Cardiac septum (tissue), 1 donor: ENCODE measurements around the gene CDK17. TPM values are rescaled to one million over a fixed set of nuclear protein-coding genes. Genes with fewer than 3 reads are reported as not detected.
"Not testable (repeated sequence)": the region's sequence is repeated elsewhere in the genome, so short reads cannot be mapped to it uniquely, and the experiment has no call there.

Experiments used
- DNase-seq: peaks from one replicate; pipeline ENCODE4 v3.0.0-alpha.2; 2020; ENCODE audit warnings: low spot score
- intact Hi-C: fragments of 100-400 bp; cut with DNase I; formaldehyde crosslinking; loops from one replicate; pipeline ENCODE4 v1.14.0; 2022
- total RNA-seq: library from RNA; stranded (reverse); fragmentation: NEBNext Ultra II Directional; extraction: Animal tissue kit (Norgen Biotek cat#: 25700); gene quantifications from one replicate; pipeline ENCODE4 v1.2.1, GENCODE V29; 2021
- donor health status: DM: no; HTN: no; CAD: no.

Gene CDK17
- total RNA-seq, 1 donor from 2014 or later, result 22.9 TPM

DNA sequence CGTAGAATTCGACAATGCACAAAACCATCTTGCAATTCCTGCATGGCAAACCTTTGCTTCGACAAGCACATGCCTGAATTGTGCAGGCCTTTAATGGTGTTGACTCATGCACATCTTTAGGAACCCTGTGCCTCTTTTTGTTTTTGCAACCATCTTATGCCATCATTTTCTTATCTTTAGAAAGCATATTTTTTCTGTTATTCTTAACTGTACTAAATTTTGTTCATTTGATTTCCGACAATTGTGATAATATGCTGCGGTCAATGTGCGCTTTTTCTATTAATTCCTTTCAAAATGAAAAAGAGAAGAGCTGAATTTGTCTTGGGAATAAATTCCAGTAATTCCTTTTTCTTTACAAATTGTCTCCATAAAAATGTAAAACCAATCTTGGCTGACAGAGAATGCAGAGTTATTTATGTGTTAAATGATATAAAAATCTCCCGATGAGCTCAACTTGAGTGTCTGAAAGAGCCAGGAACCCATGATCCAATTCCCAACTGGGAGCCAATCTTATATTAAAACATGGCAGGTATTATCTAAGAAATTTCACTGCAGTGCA is 20.1 kb upstream of the CDK17 start:
- intact Hi-C loops, result no loop called here
- no peak for DNase-seq

DNA sequence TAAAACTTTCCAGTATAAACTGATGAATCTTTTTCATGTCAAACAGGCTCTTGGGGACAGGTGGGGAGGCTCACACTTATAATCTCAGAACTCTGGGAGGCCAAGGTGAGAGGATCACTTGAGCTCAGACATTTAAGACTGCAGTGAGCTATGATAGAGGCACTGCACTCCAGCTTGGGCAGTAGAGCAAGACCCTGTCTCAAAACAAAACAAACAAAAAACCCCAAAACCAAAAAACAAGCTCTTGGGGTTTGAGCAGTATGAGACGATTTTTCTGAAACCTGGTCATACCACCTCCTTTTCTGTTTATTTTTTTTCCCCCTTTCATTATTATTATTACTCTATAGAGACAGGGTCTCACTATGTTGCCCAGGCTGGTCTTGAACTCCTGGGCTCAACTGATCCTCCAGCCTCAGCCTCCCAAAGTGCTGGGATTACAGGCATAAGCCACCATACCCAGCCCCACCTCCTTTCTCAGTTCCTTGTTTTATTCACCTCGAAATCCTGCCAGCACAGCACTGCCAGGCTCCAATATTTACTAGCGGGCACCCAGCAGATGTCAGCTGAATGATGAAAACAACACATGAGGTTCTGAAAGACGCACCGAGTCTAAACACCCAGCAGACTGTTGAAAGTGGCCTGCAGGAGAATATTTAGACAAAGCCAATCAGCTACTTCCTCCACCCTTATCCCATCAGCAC is 19.5 kb upstream of the CDK17 start:
- DNase-seq, result no peak
- intact Hi-C loops, result no loop called here

DNA sequence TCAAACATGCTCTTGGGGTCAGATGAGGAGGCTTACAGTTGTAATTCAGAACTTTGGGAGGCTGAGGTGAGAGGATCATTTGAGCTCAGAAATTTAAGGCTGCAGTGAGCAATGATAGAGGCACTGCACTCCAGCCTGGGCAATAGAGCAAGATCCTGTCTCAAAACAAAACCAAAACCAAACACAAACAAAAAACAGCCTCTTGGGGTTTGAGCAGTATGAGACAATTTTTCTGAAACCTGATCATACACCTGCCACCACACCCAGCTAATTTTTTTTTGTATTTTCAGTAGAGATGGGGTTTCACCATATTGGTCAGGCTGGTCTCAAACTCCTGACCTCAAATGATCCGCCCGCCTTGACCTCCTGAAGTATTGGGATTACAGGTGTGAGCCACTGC is 17.4 kb upstream of the CDK17 start:
- DNase-seq, intact Hi-C loops: not testable (repeated sequence)

DNA sequence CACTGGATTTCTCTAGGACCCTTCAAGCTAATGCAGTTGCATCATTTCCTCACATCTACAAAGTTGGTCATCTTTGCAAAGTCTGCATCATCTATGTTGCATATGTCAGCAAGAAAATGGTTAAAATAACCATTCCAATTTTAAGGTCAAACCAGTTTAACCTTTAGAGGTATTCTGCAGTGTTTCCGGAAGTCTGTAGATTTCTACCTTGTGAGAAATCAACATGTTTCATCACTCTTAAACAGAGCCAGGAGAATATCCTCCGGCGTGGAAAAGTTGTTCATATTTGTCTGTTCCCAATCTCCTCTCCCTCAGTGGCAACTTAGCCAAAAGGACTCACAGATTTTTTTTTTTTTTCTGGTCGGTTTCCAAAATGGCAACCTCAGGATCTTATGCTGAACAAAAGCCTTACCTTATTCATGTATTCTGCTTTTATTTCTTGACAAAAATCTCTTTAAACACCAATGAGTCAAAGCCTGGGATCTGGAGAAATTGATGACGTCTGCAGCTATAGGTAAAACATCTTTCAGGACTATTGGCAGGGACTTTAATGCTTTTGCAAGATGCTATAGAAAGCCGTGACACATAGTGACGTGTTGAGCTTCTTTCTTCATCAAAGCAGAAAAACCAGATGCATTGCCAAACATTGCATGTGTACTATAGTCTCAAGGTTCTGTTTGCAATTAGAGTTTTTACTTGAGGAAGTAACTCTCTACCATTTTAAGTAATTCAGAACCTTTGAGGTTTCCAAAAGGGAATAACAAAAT is 16.0 kb upstream of the CDK17 start:
- DNase-seq, result no peak
- intact Hi-C loops, result no loop called here

DNA sequence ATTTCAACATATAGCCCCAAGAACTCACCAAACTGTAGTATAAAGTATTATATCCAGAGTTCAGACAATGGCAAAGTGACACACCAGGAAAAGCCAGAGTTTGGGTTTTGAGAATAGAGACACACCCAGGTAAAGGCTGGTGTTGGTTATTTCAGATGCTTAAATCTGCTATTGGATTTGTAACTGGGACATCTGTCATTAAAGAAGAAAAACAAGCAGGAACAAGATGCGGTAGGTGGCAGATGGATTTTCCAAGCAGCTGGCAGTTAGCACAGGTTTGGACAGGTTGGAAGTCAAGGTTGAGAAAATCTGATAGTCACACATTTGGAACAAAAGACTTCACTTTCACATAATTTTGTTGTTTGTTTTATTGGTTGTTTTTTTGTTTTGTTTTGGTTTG is 14.4 kb upstream of the CDK17 start:
- intact Hi-C loops, result no loop called here
- no peak for DNase-seq

GRCh38 chr12:96412431-96412830 is 12.2 kb upstream of the CDK17 start:
- intact Hi-C loops, result no loop called here
- no peak for DNase-seq

DNA sequence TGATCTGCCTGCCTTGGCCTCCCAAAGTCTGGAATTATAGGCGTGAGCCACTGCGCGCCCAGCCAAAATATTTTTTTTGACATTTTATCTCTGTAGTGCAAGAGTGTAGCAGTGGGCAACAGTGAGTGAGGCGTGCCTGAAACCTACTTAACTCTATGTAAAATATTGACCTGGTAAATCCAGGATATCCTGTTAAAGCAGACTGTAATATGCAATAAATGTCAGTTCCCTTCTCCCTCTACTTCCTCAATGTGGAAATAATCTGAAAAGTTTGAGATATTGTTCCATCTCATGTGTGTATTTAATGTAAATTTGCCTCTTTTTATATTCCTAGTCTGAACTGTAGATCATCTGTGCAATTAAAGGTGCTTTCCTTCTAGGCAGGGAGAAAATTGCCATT is 9.5 kb upstream of the CDK17 start:
- intact Hi-C loops, result loop anchor here (10.0 kb wide), 1 partner anchor 345 kb away; no protein-coding TSS in a partner anchor
- DNase-seq, result no peak

DNA sequence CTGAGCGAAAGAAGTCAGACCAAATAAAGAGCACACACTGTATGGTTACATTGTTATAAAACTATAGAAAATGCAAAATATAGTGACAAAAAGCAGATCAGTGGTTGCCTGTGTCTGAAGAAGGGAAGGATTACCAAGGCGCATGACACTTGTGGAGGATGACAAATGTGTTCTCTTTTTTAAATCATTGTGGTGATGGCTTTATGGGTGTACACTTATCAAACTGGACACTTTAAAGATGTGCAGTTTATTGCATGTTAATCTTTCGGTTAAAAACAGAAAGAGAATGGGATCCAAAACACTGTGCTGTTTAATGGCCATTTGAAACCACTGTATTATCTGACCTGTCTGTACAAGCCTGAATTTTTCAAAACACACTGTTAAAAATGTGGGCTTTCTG is 8.8 kb upstream of the CDK17 start:
- no peak for DNase-seq
- intact Hi-C loops, result loop anchor here (10.0 kb wide), 1 partner anchor 344 kb away; no protein-coding TSS in a partner anchor

- DNase-seq, result not testable (repeated sequence)
- intact Hi-C loops, result loop anchor here (10.0 kb wide), 1 partner anchor 343 kb away; no protein-coding TSS in a partner anchor
Observed at GRCh38 chr12:96407429-96408097, 7.3 kb upstream of the CDK17 start.

DNA sequence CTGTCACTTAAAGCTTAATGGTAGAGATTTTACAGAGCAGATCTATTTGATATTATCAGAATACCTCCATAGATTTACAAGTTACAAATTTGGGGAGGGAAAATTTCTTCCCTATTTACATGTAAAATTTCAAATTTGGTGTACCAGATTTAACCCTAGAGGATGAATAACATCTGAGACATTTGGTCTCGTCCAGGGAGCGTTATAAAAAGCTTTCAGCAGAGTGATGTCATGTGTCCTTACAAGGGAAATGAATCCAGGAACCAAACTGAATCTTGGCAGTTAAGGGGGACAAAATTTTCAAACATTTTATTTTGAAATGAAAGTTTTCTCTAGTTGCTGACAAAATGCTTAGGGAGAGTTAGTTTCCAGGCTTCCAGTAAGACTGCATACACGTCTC is 4.5 kb upstream of the CDK17 start:
- DNase-seq, result no peak
- intact Hi-C loops, result loop anchor here (5.0 to 10.0 kb wide), 3 partner anchors 88 to 340 kb away; no protein-coding TSS in a partner anchor

DNA sequence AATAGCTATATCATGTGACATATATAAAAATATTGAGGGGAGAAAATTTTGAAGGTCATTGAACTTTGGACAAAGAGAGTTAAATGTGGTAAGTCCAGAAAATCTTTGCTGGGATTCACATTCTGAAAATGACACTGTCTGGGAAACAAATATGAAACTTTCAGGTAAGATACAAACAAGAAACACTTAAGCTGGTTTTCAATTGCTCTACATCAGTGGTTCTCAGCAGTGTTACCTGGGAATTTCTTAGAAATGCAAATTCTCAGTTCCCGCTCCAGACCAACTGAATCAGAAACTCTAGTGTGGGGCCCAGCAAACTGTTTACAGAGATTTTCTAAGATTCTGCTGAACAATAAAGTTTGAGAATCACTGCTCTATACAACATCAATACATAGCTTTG is 3.6 kb upstream of the CDK17 start:
- intact Hi-C loops, result loop anchor here (5.0 to 10.0 kb wide), 3 partner anchors 88 to 339 kb away; no protein-coding TSS in a partner anchor
- DNase-seq, result no peak

GRCh38 chr12:96402522-96402921 is 2.3 kb upstream of the CDK17 start:
- not testable (repeated sequence) for DNase-seq
- intact Hi-C loops, result loop anchor here (5.0 to 10.0 kb wide), 3 partner anchors 90 to 338 kb away; no protein-coding TSS in a partner anchor

DNA sequence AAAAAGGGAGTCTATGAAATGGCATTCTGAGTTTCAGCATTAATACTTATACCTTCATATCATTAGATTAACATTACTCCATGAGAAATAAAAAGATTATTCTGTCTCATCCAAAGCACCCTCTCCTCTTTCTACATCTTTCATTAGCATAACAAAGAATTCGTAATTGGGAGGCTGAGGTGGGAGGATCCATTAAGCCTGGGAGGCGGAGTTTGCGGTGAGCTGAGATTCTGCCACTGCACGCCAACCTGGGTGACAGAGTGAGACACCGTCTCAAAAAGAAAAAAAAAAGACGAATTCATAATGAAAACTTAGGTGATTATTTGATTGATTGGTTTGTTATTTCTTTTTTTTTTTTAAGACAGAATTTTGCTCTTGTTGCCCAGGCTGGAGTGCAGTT is 1.8 kb upstream of the CDK17 start:
- DNase-seq, result no peak
- intact Hi-C loops, result loop anchor here (5.0 to 10.0 kb wide), 3 partner anchors 90 to 337 kb away; no protein-coding TSS in a partner anchor

GRCh38 chr12:96401076-96401871 is 1.0 kb upstream of the CDK17 start:
- intact Hi-C loops, result loop anchor here (5.0 to 10.0 kb wide), 3 partner anchors 91 to 336 kb away; no protein-coding TSS in a partner anchor
- no peak for DNase-seq

GRCh38 chr12:96400631-96401075 is 414 bp upstream of the CDK17 start:
- intact Hi-C loops, result loop anchor here (5.0 to 10.0 kb wide), 3 partner anchors 92 to 336 kb away; no protein-coding TSS in a partner anchor

DNA sequence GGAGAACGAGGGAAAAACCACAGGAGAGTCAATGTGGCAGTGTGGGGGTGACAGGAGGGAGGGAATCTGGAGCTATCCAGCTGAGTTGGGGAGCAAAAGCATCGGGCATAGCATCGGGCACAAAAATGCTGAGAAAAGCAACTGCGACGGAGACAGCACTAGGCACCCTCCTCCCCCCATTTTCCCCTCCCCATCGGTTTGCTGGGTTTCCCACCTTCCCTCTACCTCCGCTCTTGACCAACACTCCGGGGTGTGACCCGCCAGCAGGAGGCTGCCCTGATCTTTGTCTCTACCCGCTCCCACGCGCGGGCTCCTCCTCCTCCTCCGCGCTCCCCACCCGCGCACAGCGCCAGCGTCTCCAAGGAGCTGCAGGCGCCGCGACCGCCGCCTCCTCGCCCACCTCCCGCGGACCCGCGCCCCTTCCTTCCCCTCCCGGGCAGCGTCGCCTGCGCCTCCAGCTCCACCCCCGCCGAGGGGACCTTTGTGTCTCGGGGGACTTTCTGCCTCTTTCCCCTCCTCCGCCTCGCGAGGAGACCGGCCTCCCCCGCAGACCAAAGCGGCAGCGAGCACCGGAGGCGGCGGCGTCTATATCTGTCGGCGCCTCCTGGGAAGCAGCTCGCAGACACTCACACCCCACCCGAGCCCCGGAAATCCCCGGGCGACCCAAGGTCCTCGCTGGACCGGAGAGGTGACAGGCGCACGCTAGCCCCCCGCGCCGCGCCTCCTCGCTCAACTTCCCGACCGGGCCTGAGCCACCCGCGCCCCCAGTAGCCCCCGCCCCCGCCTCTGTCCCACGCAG is 920 bp downstream of the CDK17 start:
- DNase-seq, result peak; percentile 93
- intact Hi-C loops, result loop anchor here (5.0 kb wide), 1 partner anchor 162 kb away; no protein-coding TSS in a partner anchor

More at GRCh38 chr12:96400631-96401075, 414 bp upstream of the CDK17 start:
- no peak for DNase-seq

DNA sequence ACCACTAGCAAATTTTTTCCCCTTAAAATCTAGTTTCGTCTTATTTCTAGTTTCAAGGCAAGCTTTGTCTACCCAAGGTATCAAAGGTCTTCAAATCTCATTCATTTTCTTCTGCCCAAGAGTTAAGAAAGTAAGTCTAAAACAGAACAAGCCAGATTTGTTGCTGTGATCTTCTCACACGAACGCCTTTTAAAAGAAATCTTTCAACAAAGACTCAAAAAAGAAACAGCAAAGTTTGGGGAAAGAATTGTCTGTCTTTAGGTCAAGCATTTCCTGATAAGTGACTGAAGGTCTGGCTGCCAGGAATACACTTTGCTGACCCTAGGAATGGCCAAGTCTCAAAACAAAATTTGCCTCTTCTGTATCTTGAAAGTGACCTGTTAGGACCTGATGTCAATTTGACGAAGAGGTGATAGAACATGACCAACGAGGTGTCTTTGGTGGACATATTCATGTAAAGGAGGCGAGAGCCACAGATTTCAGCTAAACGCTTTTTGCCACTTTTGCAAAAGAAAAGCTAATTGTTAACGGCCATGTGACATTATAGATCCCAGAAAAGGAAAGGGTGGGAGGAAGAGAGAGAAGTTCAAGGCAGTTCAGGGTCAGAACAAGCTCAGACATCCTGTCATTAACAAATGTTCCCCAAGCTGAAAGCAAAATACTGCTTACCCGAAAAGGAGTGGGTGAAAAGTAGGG is 1.7 kb downstream of the CDK17 start:
- no peak for DNase-seq
- intact Hi-C loops, result loop anchor here (5.0 kb wide), 1 partner anchor 161 kb away; no protein-coding TSS in a partner anchor
